ENCODE measurements around the gene RMC1. TPM values are rescaled to one million over a fixed set of nuclear protein-coding genes. Genes with fewer than 3 reads are reported as not detected.

Gene RMC1
- total RNA-seq, 1 donor from 2014 or later: 18.1 TPM

GRCh38 chr18:23526501-23527063 lies 23.3 kb downstream of the RMC1 start:
- DNase-seq (ENCODE audit: low spot score): no peak
- intact Hi-C loops (cut with DNase I): no loop called here

GRCh38 chr18:23528580-23529472 lies 25.5 kb downstream of the RMC1 start:
- no peak for DNase-seq (ENCODE audit: low spot score)
- intact Hi-C loops (cut with DNase I): no loop called here

GRCh38 chr18:23529604-23530003 lies 26.3 kb downstream of the RMC1 start:
- intact Hi-C loops (cut with DNase I): no loop called here
- no peak for DNase-seq (ENCODE audit: low spot score)

- intact Hi-C loops (cut with DNase I): no loop called here
- no peak for DNase-seq (ENCODE audit: low spot score)
Observed at GRCh38 chr18:23530195-23530594, 26.9 kb downstream of the RMC1 start.

GRCh38 chr18:23531912-23532311 lies 28.6 kb downstream of the RMC1 start:
- DNase-seq (ENCODE audit: low spot score): no peak
- intact Hi-C loops (cut with DNase I): no loop called here

DNA sequence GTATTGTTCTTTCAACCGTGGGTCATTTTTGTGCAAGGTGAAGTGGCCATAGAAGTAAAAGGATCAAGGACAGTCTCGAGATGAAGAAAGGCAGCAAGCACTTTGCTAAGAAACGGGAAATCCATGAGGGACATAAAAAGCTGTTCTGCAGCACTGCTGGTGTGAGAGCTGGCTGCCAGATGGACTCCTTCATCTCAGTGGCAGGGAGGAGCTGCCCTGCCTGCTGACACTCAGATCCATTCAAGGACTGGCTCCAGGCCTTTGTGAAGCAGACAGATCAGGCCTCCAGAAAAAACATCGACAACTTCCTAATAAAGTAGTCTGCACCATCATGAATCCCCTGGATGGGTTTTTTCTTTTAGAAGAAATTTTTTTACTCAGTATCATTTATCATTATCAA lies 29.5 kb downstream of the RMC1 start:
- intact Hi-C loops (cut with DNase I): no loop called here
- DNase-seq (ENCODE audit: low spot score): no peak

GRCh38 chr18:23534276-23534675 lies 31.0 kb downstream of the RMC1 start:
- DNase-seq (ENCODE audit: low spot score): no peak
- intact Hi-C loops (cut with DNase I): no loop called here

GRCh38 chr18:23536204-23536603 lies 32.9 kb downstream of the RMC1 start:
- intact Hi-C loops (cut with DNase I): no loop called here
- DNase-seq (ENCODE audit: low spot score): no peak

GRCh38 chr18:23537274-23537673 lies 34.0 kb downstream of the RMC1 start:
- no peak for DNase-seq (ENCODE audit: low spot score)
- intact Hi-C loops (cut with DNase I): no loop called here

DNA sequence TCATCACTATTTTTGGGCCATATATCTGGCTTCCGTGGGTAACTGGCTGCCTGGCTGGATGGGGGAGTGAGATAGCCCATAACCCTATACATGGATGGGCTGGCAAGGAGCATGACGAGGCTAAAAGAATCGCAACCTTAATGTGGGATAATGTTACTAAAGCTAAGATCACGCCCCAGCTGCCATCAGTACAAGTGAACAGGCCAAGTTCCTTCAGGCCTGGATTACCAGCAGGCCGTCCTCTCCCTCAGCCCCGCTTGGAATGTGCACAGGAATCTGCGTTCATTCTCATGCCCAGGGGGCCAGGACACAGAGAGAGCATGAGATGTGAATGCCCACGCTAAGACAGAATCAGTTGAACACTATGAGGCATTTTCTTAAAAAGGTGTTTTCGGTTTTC lies 34.7 kb downstream of the RMC1 start:
- no peak for DNase-seq (ENCODE audit: low spot score)
- intact Hi-C loops (cut with DNase I): no loop called here

GRCh38 chr18:23538870-23539269 lies 35.6 kb downstream of the RMC1 start:
- intact Hi-C loops (cut with DNase I): no loop called here
- DNase-seq (ENCODE audit: low spot score): no peak

- intact Hi-C loops (cut with DNase I): no loop called here
- no peak for DNase-seq (ENCODE audit: low spot score)
Observed at GRCh38 chr18:23539296-23539695, 36.0 kb downstream of the RMC1 start.

DNA sequence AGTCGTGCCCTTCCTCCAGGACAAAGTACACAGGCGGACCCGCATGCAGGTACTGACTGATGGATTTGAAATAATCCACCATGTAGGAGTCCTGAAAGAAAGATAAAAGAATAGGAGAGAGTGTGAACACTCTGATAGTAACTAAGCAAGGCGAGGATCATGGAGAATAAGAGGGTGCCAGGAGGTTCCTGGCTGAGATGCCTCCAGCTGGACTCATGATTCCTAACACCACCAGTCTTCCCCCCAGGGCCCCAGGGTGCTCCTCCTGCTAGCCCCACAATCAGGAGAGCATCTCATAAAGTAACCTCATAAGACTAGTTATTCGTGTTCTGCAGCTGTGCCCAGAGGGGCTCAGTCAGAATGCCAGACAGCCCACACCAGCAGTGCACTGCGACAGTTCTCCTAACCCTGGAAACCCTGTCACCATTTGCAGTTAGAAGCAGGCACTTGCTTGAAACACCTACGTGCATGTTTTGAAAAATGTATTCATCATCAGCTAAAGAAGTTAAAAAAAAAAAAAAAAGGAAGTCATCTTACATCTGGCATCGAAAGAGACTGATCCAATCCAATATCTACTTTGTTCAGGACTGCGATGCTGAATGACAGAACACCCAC lies 36.7 kb downstream of the RMC1 start:
- DNase-seq (ENCODE audit: low spot score): no peak
- intact Hi-C loops (cut with DNase I): no loop called here

GRCh38 chr18:23540867-23541266 lies 37.6 kb downstream of the RMC1 start:
- no peak for DNase-seq (ENCODE audit: low spot score)
- intact Hi-C loops (cut with DNase I): no loop called here

GRCh38 chr18:23541349-23542093 lies 38.2 kb downstream of the RMC1 start:
- intact Hi-C loops (cut with DNase I): no loop called here
- DNase-seq (ENCODE audit: low spot score): no peak

DNA sequence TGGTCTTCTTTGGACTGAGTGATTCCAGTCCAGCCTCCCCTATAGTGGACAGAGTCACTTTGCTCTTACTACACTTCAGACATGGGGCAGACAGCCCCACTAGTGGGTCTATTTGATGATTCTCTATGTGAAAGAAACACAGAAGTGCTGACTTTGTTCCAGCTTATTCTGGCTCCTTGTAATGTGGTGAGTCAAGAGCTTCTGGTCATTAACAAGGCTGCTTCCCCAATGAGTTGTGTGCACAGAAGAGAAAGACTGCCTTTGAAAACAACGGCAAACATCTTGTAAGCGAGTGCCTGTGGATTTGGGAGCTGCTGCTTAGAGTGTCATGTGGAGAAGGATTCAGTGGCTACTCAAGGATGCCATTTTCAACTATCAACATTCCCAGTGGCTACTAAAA lies 39.1 kb downstream of the RMC1 start:
- intact Hi-C loops (cut with DNase I): no loop called here
- DNase-seq (ENCODE audit: low spot score): no peak

GRCh38 chr18:23545247-23545789 lies 42.0 kb downstream of the RMC1 start:
- DNase-seq (ENCODE audit: low spot score): no peak
- intact Hi-C loops (cut with DNase I): no loop called here

- intact Hi-C loops (cut with DNase I): no loop called here
- no peak for DNase-seq (ENCODE audit: low spot score)
Observed at GRCh38 chr18:23547306-23547705, 44.0 kb downstream of the RMC1 start.

- no peak for DNase-seq (ENCODE audit: low spot score)
- intact Hi-C loops (cut with DNase I): no loop called here
Observed at GRCh38 chr18:23547846-23548245, 44.5 kb downstream of the RMC1 start.

DNA sequence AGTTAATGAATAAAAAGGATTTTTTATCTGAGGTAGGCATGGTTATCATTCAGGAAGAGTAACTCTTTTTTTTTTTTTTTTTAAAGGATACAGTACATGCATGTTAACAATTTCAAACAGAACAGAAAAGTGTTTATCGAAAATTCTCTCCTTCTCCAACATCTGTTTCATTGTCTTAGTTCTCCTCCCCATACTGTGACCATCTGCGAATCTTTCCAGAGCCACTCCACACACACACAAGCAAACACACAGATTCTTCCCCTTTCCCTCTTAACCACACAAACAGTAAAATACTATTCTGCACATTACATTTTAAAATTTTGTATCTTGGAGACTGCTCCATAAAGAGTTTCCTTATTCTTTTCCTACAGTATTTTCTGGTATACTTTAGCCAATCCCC lies 45.0 kb downstream of the RMC1 start:
- DNase-seq (ENCODE audit: low spot score): no peak
- intact Hi-C loops (cut with DNase I): no loop called here

Data from cardiac septum (tissue), 1 donor.